NCI-H446 treated with DMSO at 0.1 percent for 48 hours (cell line): ENCODE data around the gene ALG14.
"Not testable (repeated sequence)": the region's sequence is repeated elsewhere in the genome, so short reads cannot be mapped to it uniquely, and the experiment has no call there.

Experiments
- DNase-seq: peaks from one replicate; lab custom pipeline; 2025; lab: John Stamatoyannopoulos, UW

Gene ALG14

GRCh38 chr1:95006681-95007080 lies 66.1 kb downstream of the ALG14 start:
- peak; percentile 30 for DNase-seq

GRCh38 chr1:95005584-95005983 lies 67.2 kb downstream of the ALG14 start:
- DNase-seq: no peak

- no peak for DNase-seq
These were observed 68.7 kb downstream of the ALG14 start for GRCh38 chr1:95004013-95004412.

- no peak for DNase-seq
These were observed 69.4 kb downstream of the ALG14 start for GRCh38 chr1:95003433-95003738.

GRCh38 chr1:95002540-95003432 lies 70.0 kb downstream of the ALG14 start:
- peak; percentile 26 for DNase-seq

GRCh38 chr1:95002164-95002539 lies 70.6 kb downstream of the ALG14 start:
- no peak for DNase-seq

GRCh38 chr1:94999456-95000131 lies 73.2 kb downstream of the ALG14 start:
- no peak for DNase-seq

- DNase-seq: no peak
These were observed 74.0 kb downstream of the ALG14 start for GRCh38 chr1:94998748-94999147.

GRCh38 chr1:94998114-94998513 lies 74.6 kb downstream of the ALG14 start:
- DNase-seq: no peak

- not testable (repeated sequence) for DNase-seq
These were observed 77.2 kb downstream of the ALG14 start for GRCh38 chr1:94995536-94995935.

GRCh38 chr1:94994805-94995204 lies 77.9 kb downstream of the ALG14 start:
- DNase-seq: no peak

GRCh38 chr1:94993931-94994645 lies 78.7 kb downstream of the ALG14 start:
- no peak for DNase-seq

- DNase-seq: no peak
These were observed 79.7 kb downstream of the ALG14 start for GRCh38 chr1:94992863-94993563.

GRCh38 chr1:94992161-94992560 lies 80.6 kb downstream of the ALG14 start:
- no peak for DNase-seq

GRCh38 chr1:94989911-94990473 lies 82.8 kb downstream of the ALG14 start:
- DNase-seq: no peak

GRCh38 chr1:94989398-94989797 lies 83.4 kb downstream of the ALG14 start:
- no peak for DNase-seq

- no peak for DNase-seq
These were observed 84.4 kb downstream of the ALG14 start for GRCh38 chr1:94988356-94988755.

GRCh38 chr1:94986783-94987182 lies 86.0 kb downstream of the ALG14 start:
- DNase-seq: no peak

- DNase-seq: no peak
These were observed 89.5 kb downstream of the ALG14 start for GRCh38 chr1:94983171-94983739.

GRCh38 chr1:94982398-94982797 lies 90.4 kb downstream of the ALG14 start:
- no peak for DNase-seq

GRCh38 chr1:94981575-94981973 lies 91.2 kb downstream of the ALG14 start:
- DNase-seq: no peak
